Activated CD4-positive, alpha-beta T cell treated with anti-CD3 and anti-CD28 coated beads, Interleukin-2, amount 10 ng/mL, durations not matched to agents 7 days and 5 days (primary cell): ENCODE data around the gene TM6SF1. TPM values are rescaled to one million over a fixed set of nuclear protein-coding genes. Genes with fewer than 3 reads are reported as not detected.
A peak's percentile ranks its signal among the peaks of the same experiment; 100 is the strongest.

Source experiments
- CTCF ChIA-PET: fragments of 350-600 bp; sonication (Branson Sonifier 250); formaldehyde crosslinking; loops from one replicate; lab custom pipeline; 2021; ENCODE audit warnings: antibody characterized with exemption; lab: Charles Lee
- POLR2A ChIA-PET: fragments of 350-600 bp; sonication (Branson Sonifier 250); formaldehyde crosslinking; loops from one replicate; lab custom pipeline; 2021; ENCODE audit warnings: antibody characterized with exemption; lab: Charles Lee
- DNase-seq: peaks from one replicate; pipeline ENCODE4 v3.0.0-alpha.2; 2020
- H3K27ac Mint-ChIP-seq: one replicate; pipeline ENCODE4 v1.8.0; 2021; ENCODE audit warnings: mild to moderate bottlenecking, moderate library complexity, mixed read lengths
- H3K27me3 Mint-ChIP-seq: one replicate; pipeline ENCODE4 v1.8.0; 2021; ENCODE audit warnings: mixed read lengths
- H3K36me3 Mint-ChIP-seq: one replicate; pipeline ENCODE4 v1.8.0; 2021; ENCODE audit warnings: low read depth, mixed read lengths
- H3K4me1 Mint-ChIP-seq: one replicate; pipeline ENCODE4 v1.8.0; 2021; ENCODE audit warnings: mixed read lengths
- H3K4me3 Mint-ChIP-seq: one replicate; pipeline ENCODE4 v1.8.0; 2021; ENCODE audit warnings: mild to moderate bottlenecking, moderate library complexity, mixed read lengths
- H3K9me3 Mint-ChIP-seq: one replicate; pipeline ENCODE4 v1.8.0; 2021; ENCODE audit warnings: mixed read lengths
- total RNA-seq, 2 experiments: library from RNA; stranded (reverse); gene quantifications; one replicate each; pipeline ENCODE4 v1.2.3, GENCODE V29; 2021

Gene TM6SF1
- total RNA-seq, 2 experiments from 2014 or later = 9.4 to 12.5 TPM

DNA sequence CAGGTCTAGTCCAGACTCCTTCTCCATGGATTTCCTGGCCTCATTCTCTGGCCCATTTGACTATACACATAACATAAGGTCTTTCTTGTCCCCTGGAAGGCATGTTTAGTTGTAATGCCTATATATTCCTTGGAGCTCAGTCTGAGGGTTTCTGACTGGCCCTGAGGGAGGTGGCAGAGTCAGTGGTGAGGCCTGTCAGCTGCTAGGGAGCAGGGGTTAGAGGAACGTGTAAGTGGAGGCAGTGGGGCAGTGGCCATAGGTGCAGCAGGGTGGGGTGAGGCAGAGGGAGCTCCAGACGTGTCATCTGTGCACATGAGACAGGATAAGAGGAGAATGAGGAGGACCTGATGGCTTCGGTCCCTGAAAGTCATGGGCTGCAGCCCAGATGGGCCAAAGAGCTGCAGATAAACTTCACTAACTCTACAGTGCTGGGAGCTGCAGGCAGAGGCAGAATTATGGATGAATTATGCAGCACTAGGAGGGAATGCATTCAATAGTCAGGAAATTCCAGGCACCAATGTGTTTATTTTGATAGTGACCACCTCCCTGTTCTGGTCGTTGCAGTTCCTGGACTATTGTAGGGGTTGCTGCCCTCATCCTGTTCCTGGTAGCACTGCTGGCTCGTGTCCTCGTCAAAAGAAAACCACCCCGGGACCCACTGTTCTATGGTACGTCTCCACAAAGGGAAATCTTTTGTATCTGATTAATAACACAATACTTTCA, 4.9 kb downstream of the TM6SF1 start:
- peaks cover 27% of the 10 kb centered on the region for H3K4me1 Mint-ChIP-seq
- no peak overlapping the region for H3K4me3 Mint-ChIP-seq
- POLR2A ChIA-PET = no interaction called here
- peaks cover 33% of the 10 kb centered on the region for H3K36me3 Mint-ChIP-seq
- no peaks in the 10 kb centered on the region for H3K9me3 Mint-ChIP-seq
- H3K27ac Mint-ChIP-seq = no peak overlapping the region
- no peak for DNase-seq
- CTCF ChIA-PET = no interaction called here
- H3K27me3 Mint-ChIP-seq = peaks cover 7% of the 10 kb centered on the region

GRCh38 chr15:83112956-83113299, 5.5 kb downstream of the TM6SF1 start:
- Mint-ChIP-seq H3K4me1 (peaks cover 27% of the 10 kb centered on the region), H3K27ac (no peak overlapping the region), H3K4me3 (no peak overlapping the region), H3K36me3 (peaks cover 33% of the 10 kb centered on the region), H3K9me3 (no peaks in the 10 kb centered on the region), H3K27me3 (peaks cover 7% of the 10 kb centered on the region)
- ChIA-PET POLR2A (no interaction called here), CTCF (no interaction called here)
- no peak for DNase-seq

DNA sequence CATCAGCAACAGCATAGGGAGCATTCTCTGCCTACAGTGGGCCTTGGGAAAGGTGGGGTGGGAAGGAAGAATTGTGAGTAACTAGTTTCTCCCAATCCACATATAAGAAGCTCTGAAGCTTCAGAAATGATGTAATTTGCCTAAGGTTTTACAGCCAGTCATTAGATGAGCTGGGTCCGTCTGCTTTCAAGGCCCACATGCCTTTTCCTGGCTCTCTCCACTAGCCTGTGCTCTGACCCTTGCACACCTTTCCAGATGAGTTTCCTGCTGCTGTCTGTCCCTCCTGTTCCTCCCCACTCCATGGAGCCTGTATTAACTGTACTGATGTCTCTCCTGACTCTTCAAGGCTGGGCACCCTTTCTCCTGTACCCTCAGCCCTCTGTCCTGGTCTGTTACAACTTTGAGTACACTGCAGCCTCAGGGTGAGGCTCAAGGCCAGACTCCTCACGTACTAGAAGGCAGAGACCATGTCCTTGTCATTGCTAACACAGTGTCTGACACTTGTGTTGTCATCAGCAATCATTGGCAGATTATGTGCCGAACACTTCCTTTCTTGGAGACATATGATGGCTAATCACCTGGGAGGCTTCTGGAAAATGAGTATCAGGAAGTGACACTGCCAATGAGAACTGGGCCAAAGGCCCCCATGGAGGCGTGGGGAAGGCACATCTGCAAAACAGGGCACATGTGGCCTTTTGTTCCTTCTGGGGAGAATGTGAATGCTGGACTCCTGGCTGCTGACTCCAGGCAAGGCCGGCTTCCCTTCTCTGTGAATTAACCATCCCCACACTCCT, 6.6 kb downstream of the TM6SF1 start:
- DNase-seq = no peak
- no peaks in the 10 kb centered on the region for H3K9me3 Mint-ChIP-seq
- peaks cover 15% of the 10 kb centered on the region for H3K4me1 Mint-ChIP-seq
- peaks cover 33% of the 10 kb centered on the region for H3K36me3 Mint-ChIP-seq
- H3K27ac Mint-ChIP-seq = no peak overlapping the region
- ChIA-PET POLR2A (no interaction called here), CTCF (no interaction called here)
- peaks cover 2% of the 10 kb centered on the region for H3K27me3 Mint-ChIP-seq
- no peak overlapping the region for H3K4me3 Mint-ChIP-seq

GRCh38 chr15:83114856-83115255, 7.4 kb downstream of the TM6SF1 start:
- ChIA-PET POLR2A (no interaction called here), CTCF (no interaction called here)
- no peak for DNase-seq
- Mint-ChIP-seq H3K27me3 (peaks cover 2% of the 10 kb centered on the region), H3K4me3 (no peak overlapping the region), H3K9me3 (no peaks in the 10 kb centered on the region), H3K36me3 (peaks cover 38% of the 10 kb centered on the region), H3K4me1 (peaks cover 9% of the 10 kb centered on the region), H3K27ac (no peak overlapping the region)

GRCh38 chr15:83115410-83115809, 8.0 kb downstream of the TM6SF1 start:
- DNase-seq = no peak
- no peaks in the 10 kb centered on the region for H3K9me3 Mint-ChIP-seq
- peaks cover 2% of the 10 kb centered on the region for H3K27me3 Mint-ChIP-seq
- H3K4me3 Mint-ChIP-seq = no peak overlapping the region
- peaks cover 5% of the 10 kb centered on the region for H3K4me1 Mint-ChIP-seq
- H3K27ac Mint-ChIP-seq = no peak overlapping the region
- H3K36me3 Mint-ChIP-seq = peaks cover 37% of the 10 kb centered on the region
- CTCF ChIA-PET = interaction anchor here (0.7 kb wide), 1 partner anchor 14 kb away, joined by 3 read pairs; no protein-coding TSS in a partner anchor
- POLR2A ChIA-PET = no interaction called here

DNA sequence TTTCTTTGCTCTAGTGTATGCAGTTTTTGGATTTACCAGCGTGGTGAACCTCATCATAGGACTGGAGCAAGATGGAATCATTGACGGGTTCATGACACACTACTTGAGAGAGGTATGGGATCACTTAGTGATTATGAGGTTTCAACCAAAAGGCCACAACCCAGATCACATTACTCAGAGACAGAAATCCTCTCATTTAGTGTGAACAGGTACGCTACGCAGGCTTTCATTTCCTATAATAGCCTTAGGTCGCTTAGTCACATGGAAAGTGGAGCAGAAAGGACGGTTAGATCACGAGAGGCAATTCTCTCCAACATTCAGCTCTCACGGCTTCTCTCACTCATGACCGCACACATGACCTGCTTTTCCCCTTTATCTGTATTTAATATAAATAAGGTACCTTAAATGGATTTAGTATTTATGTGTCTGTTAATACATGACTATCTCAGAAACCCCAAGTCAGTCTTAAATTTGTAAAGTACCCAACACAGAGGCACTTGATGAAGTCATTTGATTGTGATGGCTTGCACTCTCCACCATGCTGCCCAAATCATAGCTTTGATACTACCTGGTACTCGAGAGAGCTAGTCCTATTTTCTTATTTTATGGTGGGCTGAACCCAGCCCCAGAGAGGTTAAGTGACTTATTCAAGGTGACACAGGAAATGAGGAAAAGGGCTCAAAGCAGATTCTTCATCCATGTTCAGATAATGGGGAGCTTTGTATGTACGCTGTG, 8.6 kb downstream of the TM6SF1 start:
- H3K27ac Mint-ChIP-seq = peak overlapping the region; percentile 7
- no peak for DNase-seq
- H3K9me3 Mint-ChIP-seq = no peaks in the 10 kb centered on the region
- H3K4me1 Mint-ChIP-seq = peaks cover 5% of the 10 kb centered on the region
- no peak overlapping the region for H3K4me3 Mint-ChIP-seq
- POLR2A ChIA-PET = no interaction called here
- peaks cover 2% of the 10 kb centered on the region for H3K27me3 Mint-ChIP-seq
- H3K36me3 Mint-ChIP-seq = peaks cover 35% of the 10 kb centered on the region
- CTCF ChIA-PET = interaction anchor here (0.7 kb wide), 1 partner anchor 14 kb away, joined by 3 read pairs; no protein-coding TSS in a partner anchor

DNA sequence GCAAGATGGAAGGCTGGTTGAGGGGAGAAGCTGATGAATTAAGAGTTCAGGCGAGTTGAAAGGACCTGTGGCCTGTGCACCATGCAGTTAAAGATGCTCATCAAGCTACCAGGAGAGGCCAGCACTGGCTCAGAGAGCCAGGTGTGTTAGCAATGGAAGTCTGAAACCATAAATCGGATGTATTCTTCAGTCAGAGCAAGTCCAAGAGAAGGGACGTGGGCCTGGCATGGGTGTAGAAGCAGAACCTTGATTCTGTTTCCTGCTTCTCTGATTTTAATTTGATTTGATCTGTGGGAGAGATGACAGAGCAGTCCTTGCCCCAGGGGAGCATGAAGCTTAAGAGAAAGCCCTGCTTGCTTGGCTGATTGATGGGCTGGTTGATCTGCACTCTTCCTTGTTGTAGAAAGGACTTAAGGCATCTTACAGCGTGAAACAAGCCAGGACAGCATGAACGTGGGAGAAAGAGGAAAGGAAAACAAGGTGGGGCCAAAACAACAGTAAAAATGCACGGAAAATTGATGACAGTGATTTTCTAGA, 10.9 kb downstream of the TM6SF1 start:
- DNase-seq = no peak
- CTCF ChIA-PET = no interaction called here

GRCh38 chr15:83118968-83119367, 11.5 kb downstream of the TM6SF1 start:
- no peak for DNase-seq
- no peaks in the 10 kb centered on the region for H3K4me1 Mint-ChIP-seq
- no peak overlapping the region for H3K4me3 Mint-ChIP-seq
- H3K9me3 Mint-ChIP-seq = no peaks in the 10 kb centered on the region
- no peak overlapping the region for H3K27ac Mint-ChIP-seq
- peaks cover 33% of the 10 kb centered on the region for H3K36me3 Mint-ChIP-seq
- ChIA-PET POLR2A (no interaction called here), CTCF (no interaction called here)
- no peaks in the 10 kb centered on the region for H3K27me3 Mint-ChIP-seq

More for the DNA sequence above, 10.9 kb downstream of the TM6SF1 start:
- H3K27ac Mint-ChIP-seq = no peak overlapping the region
- H3K4me1 Mint-ChIP-seq = no peaks in the 10 kb centered on the region
- H3K4me3 Mint-ChIP-seq = no peak overlapping the region
- no peaks in the 10 kb centered on the region for H3K27me3 Mint-ChIP-seq
- POLR2A ChIA-PET = no interaction called here
- peaks cover 37% of the 10 kb centered on the region for H3K36me3 Mint-ChIP-seq
- no peaks in the 10 kb centered on the region for H3K9me3 Mint-ChIP-seq

DNA sequence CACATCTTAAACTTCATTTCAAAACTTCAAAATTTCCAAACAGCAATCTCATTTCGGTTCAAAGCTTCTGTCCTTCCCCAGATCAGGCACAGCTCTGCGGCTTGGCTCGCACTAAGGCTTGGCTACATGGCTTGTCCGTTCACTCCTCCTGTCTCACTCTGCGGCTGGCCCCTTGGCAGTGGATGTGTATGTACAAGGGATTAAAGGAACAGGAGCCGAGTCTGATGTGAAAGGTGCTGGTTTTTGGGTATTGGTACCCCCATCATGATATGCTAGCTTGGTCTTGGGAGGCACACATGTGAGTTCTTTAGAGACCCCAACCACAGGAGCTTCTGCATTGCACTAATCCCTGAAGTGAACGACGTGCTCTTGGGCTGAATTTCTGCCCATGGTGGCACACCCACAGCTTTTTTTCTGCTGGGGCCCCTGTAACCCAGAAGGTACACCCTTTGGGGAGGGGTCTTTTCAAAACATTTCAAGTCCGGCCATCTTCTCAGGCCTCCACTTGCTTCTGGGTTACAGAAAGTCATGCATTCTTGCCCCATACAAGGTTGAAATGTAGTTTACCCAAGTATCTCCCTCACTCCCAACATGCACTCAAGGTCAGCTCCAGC, 12.6 kb downstream of the TM6SF1 start:
- H3K4me3 Mint-ChIP-seq = no peak overlapping the region
- H3K9me3 Mint-ChIP-seq = no peaks in the 10 kb centered on the region
- no peaks in the 10 kb centered on the region for H3K27me3 Mint-ChIP-seq
- ChIA-PET POLR2A (no interaction called here), CTCF (interaction anchor here (0.6 kb wide), 1 partner anchor 40 kb away, joined by 3 read pairs; no protein-coding TSS in a partner anchor)
- no peak for DNase-seq
- no peaks in the 10 kb centered on the region for H3K4me1 Mint-ChIP-seq
- H3K27ac Mint-ChIP-seq = no peak overlapping the region
- peaks cover 26% of the 10 kb centered on the region for H3K36me3 Mint-ChIP-seq

DNA sequence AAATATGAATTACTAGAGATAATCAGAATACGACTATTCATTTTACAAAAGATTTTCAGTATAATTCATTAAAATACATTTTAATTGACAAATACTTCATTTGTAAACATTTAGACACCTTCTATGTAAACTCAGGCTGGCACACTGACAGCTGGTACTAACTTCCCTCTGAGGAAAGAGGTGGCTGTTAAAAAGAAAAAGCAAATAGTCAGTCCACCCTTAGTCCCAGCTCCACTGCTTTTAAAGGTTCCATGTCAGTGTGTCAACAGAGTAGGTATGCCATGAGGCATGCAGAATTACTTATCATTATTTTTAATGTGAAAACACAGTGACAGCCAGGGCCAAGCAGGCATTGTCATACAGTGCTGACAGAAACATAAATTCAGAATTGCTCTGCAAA, 16.1 kb downstream of the TM6SF1 start:
- DNase-seq = no peak
- CTCF ChIA-PET = no interaction called here
- Mint-ChIP-seq H3K27me3 (no peaks in the 10 kb centered on the region), H3K36me3 (peaks cover 19% of the 10 kb centered on the region), H3K9me3 (no peaks in the 10 kb centered on the region), H3K27ac (no peak overlapping the region), H3K4me1 (no peaks in the 10 kb centered on the region), H3K4me3 (no peak overlapping the region)
- POLR2A ChIA-PET = no interaction called here

DNA sequence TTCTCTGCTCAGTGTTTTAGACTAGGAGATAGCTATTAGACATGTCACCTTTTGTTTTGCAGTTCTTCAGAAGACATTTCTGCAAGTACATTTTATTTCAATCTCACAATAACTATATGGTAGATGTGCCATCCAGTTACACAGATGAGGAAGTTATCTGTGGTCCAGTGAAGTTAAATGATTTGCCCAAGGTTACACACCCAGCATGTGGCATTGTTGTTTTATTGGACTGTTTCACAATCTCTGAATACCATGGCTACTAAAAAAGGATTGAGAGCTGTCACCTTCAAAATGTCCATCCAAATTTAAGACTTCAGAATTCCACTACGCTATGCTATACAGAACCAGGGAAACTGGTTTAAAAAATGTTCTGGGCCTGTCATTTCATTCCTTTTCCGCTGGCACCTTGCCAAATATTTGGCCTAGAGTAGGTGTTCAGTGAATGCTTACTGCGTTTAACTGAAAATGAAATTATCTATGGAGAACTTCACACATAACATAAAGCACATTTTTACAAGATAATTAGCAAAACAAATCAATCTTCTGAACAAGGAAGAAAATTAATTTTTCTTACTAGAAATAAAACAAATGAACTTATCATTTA, 20.2 kb downstream of the TM6SF1 start:
- peaks cover 15% of the 10 kb centered on the region for H3K36me3 Mint-ChIP-seq
- H3K4me1 Mint-ChIP-seq = no peaks in the 10 kb centered on the region
- H3K27ac Mint-ChIP-seq = no peak overlapping the region
- no peaks in the 10 kb centered on the region for H3K27me3 Mint-ChIP-seq
- H3K4me3 Mint-ChIP-seq = no peak overlapping the region
- CTCF ChIA-PET = no interaction called here
- no peaks in the 10 kb centered on the region for H3K9me3 Mint-ChIP-seq
- POLR2A ChIA-PET = no interaction called here
- no peak for DNase-seq

DNA sequence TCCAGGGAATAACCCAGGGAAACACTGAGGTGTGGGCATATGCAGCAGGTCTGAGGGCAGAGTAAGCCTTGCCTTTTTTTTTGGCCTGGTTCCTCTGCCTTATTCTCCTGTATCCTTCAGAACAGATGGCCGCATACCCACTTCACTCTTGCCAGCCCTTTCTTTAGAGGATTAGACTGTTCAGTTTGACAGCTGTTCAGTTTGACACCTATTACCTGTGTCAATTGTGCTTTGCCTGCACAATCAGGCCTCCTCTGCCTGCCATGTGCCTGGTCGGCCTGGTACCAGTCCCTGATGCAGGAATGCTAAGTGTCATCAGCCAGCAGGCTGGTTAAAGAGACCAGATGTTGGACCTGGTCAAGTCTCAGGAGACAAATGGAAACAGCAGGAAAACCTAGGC, 22.3 kb downstream of the TM6SF1 start:
- CTCF ChIA-PET = interaction anchor here (1.2 to 1.3 kb wide), 2 partner anchors 13 to 14 kb away, joined by 3 read pairs; no protein-coding TSS in a partner anchor
- POLR2A ChIA-PET = no interaction called here
- H3K36me3 Mint-ChIP-seq = peaks cover 13% of the 10 kb centered on the region
- no peak overlapping the region for H3K4me3 Mint-ChIP-seq
- H3K9me3 Mint-ChIP-seq = no peaks in the 10 kb centered on the region
- H3K27me3 Mint-ChIP-seq = no peaks in the 10 kb centered on the region
- H3K4me1 Mint-ChIP-seq = no peaks in the 10 kb centered on the region
- no peak overlapping the region for H3K27ac Mint-ChIP-seq
- DNase-seq = no peak
